HG03066 (cell line): ENCODE results near the gene RAP1GAP.

ENCODE experiments used
- ATAC-seq: cut with Tn5 transposase; IDR thresholded peaks from one replicate; pipeline ENCODE4 v1.9.1; 2021; ENCODE audit warnings: low read depth; ENCODE audit not compliant: unreplicated experiment

Gene RAP1GAP

DNA sequence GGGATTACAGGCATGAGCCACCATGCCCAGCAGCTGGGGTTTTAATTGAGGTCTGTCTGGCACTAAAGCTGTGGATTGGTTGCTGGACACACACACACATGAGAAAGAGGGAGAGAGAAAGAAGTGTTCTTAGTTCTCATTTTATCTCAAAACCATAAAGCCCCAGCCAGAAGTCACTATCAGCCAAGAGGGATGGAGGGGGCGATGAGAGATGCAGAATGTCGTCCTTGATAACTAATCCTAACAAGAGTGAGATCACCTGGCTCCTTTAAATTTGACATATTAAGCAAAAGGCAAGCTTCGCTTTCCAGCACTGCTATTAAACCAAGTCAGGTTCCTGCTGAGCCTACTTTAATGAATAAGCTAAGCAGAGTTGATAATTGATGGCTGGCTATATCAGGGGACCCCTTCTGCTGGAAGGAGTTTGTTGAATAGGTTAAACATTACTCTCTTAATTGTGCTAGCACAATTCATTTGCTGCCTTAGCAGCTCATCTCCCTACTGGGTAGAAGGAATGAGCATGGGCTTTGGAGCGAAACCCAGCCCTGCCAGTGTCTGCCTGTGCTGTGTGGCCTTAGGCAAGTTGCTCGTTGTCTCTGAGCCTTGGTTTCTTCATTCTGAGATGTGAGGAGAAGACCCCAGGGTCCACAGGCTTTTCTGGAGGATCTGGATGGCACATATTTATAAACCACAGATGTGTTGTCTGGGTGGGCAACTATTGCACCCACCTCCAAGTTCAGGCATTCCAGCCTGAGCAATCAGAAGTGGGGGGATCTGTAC is 109.2 kb downstream of the RAP1GAP start:
- ATAC-seq: no peak

GRCh38 chr1:21553116-21553926 is 115.8 kb downstream of the RAP1GAP start:
- no peak for ATAC-seq

DNA sequence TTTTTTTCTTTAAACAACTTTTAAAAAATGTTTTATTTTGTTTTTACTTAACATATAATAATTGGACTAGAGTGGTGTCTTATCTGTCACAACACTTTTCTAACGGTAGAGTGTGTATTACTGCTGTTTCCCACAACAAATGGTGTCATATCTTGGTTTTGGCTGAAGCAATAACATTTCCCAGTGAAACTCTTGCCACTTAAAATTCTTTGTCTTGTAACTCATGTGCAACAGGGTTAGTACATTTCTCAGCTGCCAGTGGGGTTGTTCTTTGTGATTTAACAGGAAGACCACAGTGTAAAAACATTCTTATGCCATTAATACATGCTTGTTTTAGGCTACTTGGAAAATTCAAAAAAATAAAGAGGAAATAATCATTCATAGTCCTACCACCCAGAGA is 116.4 kb downstream of the RAP1GAP start:
- ATAC-seq: no peak

DNA sequence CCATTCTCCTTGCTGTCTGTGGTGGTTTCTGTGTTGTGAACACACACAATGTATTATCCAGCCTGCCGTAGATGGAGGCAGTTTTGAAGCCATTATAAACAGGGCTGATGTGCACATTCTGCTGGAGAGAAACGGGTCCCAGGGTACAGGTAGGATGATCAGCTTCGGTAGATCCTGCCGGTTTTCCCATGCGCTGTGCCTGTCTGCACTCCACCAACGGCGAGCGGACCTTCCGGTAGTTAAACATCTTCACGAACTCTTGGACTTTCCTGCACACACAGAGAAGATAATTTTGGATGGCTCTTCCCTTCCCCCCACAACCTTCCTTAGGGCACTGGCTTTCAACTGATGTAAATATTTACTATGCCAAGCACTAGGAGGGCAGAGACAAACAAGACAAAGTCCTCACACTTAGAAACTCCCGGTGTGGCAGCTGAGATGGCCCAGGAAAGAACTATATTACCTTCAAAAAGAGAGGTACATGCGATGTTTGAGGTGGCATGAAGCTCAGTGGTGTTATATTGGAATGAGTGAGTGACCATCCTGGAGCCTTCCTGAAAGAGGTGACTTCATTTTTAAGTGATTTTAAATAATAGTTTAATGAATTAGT is 118.2 kb downstream of the RAP1GAP start:
- no peak for ATAC-seq

DNA sequence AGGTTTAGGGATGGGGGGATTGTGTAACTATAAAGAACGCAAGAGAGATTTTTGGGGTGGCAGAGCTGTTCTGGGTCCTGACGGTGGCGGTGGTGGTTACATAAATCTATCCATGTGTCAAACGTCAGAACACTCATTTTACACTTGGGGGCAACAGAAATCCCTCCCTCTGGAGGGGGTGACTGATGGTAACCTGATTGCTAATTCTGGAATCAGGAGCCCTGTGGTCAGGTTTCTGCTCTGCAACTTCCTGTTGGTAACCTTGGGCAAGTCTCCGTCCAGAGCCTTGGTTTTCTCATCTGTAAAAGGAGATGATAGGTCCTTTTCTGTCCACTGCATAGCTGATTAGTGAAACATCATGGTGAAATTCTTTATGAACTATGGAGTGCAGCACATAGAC is 119.1 kb downstream of the RAP1GAP start:
- ATAC-seq: no peak

GRCh38 chr1:21547876-21548275 is 121.3 kb downstream of the RAP1GAP start:
- ATAC-seq: no peak
